ENCODE measurements around the gene PRG2.

- TF ChIP-seq EZH2 (IDR thresholded peaks at IDR 0.05; ENCODE audit: low read length, unreplicated experiment) (no peak), CTCF (conservative IDR thresholded peaks at IDR 0.05; ENCODE audit: low read depth, low read length) (no peak), EZH2phosphoT487 (IDR thresholded peaks at IDR 0.05; ENCODE audit: borderline replicate concordance, low read length) (no peak)
Observed at GRCh38 chr11:57376095-57377090, 14.1 kb downstream of the PRG2 start.
